ELF-1 (cell line): Measurements from ENCODE around the gene AP1S3.

Source experiments
- DNase-seq: peaks from one replicate; pipeline ENCODE4 v3.0.0-alpha.2; 2016; ENCODE audit warnings: low read depth, low spot score

The AP1S3 gene

GRCh38 chr2:223724861-223725260 is 112.5 kb downstream of the AP1S3 start:
- peak; percentile 14 for DNase-seq

GRCh38 chr2:223723954-223724411 is 113.4 kb downstream of the AP1S3 start:
- DNase-seq: peak; percentile 90

- DNase-seq: no peak
These were observed 115.2 kb downstream of the AP1S3 start for GRCh38 chr2:223722226-223722625.

- no peak for DNase-seq
These were observed 115.6 kb downstream of the AP1S3 start for GRCh38 chr2:223721746-223722145.

GRCh38 chr2:223720367-223720766 is 117.0 kb downstream of the AP1S3 start:
- DNase-seq: no peak

- DNase-seq: no peak
These were observed 124.7 kb downstream of the AP1S3 start for GRCh38 chr2:223712642-223713041.

- DNase-seq: no peak
These were observed 125.6 kb downstream of the AP1S3 start for GRCh38 chr2:223711596-223712326.
